NCI-H1436 treated with DMSO at 0.1 percent for 48 hours (cell line): ENCODE measurements around the gene WWC2.
"Not testable (repeated sequence)": the region's sequence is repeated elsewhere in the genome, so short reads cannot be mapped to it uniquely, and the experiment has no call there.

ENCODE experiments used
- DNase-seq: peaks from one replicate; lab custom pipeline; 2025; lab: John Stamatoyannopoulos, UW

WWC2 gene

DNA sequence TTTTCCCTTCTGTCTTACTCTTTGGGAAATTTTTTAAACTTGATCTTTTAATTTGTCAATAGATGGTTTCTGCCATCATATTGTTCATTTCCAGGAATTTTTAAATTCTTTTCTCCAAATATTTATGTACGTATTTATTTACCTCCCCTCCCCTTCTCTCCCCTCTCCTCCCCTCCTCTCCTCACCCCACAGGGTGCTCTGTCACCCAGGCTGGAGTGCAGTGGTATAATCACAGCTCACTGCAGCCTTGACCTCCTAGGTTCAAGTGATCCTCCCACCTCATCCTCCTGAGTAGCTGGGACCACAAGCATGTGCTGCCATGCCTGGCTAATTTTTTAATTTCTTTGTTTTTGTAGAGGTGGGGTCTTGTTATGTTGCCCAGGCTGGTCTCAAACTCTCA is 73.8 kb downstream of the WWC2 start:
- no peak for DNase-seq

GRCh38 chr4:183173580-183174526 is 74.8 kb downstream of the WWC2 start:
- no peak for DNase-seq

GRCh38 chr4:183175631-183176232 is 76.7 kb downstream of the WWC2 start:
- no peak for DNase-seq

DNA sequence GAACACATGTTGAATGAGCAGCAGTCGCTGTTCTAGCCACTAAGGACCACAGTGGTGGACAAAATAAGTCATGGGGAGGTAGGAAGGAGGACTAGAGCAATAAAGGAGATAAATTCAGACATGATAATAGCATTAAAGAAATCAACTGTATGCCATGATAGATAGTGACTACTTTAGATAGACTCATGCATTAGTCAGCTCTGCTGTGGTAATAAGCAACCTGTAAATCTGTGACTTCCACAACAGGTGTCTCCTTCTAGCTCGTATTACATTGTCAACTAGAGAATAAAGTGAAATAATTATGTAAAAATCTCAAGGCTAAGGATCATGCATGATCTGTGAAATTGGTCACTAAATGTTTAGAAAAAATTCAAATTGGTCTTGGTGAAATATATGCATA is 77.9 kb downstream of the WWC2 start:
- DNase-seq, result no peak

DNA sequence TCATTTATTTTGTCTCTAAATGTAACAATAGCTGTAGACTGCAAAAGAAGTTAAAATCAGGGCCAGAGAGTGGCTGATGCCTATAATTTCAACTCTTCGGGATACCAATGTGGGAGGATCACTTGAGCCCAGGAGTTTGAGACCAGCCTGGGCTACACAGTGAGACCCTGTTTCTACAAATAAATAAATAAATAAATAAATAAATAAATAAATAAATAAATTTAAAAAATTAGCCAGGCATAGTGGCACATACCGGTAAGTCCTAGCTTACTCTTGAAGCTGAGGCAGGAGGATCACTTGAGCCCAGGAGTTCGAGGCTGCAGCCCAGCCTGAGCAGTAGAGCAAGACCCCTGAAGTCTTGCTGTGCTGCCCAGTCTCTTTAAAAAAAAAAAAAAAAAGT is 79.1 kb downstream of the WWC2 start:
- no peak for DNase-seq

DNA sequence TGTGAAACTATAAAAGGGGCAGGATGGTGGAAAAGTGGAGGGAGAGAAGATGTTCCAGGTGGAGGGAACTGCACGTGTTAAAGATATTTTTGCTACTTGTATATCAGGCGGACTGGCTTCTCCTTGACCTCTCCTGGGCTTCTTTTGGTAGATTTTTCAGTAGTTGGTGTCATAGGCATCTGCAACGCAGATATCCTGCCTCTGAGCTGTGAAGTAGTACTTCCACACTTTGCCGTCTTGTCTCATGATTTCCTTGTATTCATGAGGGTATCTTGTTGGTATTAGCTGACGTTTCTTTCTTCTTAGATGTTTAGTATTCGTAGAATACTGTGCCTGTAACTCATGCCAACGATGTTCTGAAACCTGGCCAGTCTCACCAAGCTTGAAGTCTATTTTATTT is 81.0 kb downstream of the WWC2 start:
- DNase-seq, result no peak

DNA sequence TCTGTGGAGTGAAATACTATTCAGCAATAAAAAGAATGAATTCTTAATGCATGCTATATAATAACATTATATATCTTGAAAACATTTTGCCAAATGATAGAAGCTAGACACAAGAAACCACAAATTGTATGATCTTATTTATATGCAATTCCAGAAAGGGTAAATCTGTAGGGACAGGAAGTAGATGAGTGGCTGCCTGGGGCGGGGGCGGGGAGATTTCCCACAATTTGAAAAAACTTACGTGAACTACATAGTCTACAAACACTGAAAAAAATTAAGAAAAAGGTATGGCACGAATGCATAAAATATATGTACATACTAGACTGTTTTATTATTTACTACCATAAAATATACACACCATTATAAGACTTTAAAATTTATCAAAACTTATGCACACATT is 81.6 kb downstream of the WWC2 start:
- DNase-seq, result no peak

- DNase-seq, result no peak
Observed at GRCh38 chr4:183181081-183181480, 82.0 kb downstream of the WWC2 start.

DNA sequence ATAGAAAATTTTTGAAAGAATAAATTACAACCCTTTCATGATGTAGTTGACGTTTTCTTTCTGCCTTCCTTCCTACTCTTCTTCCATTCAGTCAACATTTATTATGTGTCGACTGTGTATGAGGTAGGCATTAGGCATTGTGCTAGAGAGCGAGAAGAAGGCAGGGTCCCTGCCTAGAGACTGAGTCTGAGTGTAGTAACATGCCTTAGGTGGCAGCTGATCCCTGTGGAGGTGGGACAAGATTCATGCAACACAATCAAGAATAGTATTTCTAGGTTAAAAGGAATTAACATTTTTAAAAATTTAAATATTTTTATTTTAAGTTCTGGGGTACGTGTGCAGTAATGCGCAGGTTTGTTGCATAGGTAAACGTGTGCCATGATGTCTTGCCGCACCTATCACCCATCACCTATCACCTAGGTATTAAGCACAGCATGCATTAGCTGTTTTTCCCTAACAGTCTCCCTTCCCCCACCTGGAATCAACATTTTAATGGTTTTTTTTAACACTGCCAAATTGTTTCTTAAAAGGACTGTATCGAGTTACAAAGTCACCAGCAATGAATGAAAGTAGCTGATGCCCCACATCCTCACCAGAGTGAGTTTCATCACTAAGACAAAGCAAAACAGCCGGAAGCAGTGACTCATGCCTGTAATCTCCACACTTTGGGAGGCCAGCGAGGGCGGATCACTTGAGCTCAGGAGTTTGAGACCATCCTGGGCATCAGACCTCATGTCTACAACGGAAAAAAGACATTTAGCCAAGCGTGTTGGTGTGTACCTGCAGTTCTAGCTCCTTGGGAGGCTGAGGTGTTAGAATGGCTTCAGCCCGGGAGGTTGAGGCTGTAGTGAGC is 84.0 kb downstream of the WWC2 start:
- peak; percentile 1 for DNase-seq

DNA sequence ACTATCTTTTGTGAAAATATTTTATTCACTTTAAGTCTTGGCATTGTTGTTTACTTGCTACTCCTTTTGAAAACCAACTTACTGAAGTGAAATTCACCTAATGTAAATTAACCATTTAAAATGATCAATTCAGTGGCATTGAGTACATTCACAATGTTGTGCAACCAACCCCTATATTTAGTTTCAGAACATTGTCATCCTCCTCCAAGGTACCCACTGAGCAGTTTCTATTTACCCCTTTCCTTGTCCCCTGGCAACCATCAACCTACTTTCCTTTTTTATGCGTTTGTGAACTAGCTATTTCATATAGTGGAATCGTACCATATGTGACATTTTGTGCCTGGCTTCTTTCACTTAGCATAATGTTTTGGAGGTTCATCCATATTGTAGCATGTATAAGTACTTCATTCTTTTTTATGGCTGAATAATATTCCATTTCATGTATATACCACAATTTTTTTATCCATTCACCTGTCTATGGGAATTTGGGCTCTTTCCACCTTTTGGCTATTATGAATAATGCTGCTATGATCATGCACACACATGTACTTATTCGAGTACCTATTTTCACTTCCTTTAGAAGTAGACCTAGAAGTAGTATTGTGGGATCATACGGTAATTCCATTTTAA is 85.0 kb downstream of the WWC2 start:
- no peak for DNase-seq

DNA sequence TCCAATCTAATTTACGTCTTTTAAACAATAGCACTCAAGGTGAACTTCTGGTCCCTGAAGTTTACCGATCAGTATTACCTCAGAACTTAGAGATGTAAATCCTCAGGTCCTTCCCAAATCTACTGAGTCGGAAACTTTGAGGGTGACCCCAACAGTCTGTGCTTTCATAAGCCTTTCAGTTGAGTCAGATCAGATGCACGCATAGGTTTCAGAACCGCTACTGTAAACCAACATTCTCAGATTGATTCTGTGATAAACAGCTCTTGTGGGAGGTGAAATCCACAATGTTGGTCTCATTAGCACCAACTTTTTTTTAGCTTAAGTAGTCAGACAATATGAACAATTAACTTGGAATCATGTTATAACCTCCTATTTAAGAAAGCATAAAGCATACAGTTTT is 86.0 kb downstream of the WWC2 start:
- DNase-seq, result no peak

DNA sequence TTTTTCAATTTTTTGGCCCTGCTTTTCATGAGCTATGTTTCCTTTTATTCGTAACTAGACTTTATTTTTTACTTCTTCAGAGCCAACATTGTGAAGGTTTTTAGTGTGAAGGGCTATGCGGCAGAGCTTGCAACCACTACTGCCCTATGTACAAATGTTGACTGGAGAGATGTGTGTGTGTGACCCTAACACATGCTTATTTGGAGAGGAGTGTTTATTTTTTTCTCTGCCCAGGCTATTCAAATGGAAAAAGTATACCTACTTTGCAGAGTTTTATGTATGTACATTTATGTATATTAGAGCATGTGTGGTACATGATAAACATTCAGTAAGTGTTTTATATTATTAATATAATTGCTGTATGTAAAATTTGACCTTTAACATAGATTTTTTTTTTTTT is 86.5 kb downstream of the WWC2 start:
- DNase-seq, result no peak

DNA sequence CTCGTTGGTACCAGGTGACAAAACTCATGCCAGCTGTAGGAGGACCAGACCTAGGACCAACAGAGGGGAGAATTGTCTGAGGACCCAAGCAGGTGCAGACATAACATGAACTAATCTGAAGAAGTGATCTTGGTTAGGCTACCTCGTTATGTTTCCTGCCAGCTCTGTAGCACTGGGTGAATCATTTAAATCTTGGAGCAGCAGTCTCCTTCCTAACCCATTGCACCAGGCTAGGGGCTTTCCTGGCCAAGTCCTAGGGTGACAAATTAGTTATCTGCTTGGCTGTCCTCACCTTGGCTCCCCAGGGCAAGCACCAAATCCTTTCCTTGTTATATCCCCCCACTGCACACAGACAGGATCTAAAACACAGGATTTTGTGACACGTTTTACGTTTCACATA is 87.8 kb downstream of the WWC2 start:
- no peak for DNase-seq

DNA sequence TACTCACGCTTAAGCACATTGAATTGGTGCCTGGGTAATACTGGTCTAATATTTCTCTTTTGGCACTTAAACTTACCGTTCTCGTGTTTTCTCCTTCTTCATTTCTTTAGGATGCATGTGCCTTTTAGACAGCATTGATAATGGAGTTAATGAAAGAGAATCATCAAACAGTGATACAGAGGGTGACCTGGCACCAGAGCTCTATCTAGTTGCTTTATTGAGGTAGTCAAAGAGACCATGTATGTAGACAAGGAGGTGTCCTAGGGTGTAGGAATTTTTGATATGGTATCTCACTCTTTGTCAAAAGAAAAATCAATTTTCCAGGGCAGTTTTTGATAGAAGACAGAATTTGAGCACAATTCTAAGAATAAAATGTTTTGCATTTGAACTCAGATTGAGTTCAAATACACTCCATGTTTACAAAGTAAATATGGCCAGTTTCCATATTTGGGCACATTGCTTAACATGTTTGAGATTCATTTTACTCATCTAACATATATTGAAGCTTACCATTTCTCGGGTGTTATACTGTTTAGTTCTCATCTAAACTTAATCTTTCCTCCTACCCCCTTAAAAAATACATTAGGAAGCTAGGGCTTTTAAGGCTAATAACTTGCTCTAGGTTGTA is 92.0 kb downstream of the WWC2 start:
- no peak for DNase-seq

DNA sequence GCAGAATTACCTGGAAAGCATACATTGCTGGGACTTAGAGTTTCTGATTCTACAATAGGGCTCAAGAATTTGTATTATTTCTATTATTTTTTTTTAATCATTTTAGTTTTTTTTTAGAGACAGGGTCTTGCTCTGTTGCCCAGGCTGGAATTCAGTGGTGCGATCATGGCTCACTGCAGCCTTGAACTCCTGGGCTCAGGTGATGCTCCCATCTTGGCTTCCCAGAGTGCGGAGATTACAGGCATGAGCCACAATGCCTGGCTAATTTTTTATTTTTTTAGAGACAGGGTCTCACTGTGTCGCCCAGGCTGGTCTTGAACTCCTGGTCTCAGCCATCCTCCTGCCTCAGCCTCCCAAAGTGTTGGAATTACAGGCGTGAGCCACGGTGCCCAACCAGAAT is 92.6 kb downstream of the WWC2 start:
- no peak for DNase-seq

DNA sequence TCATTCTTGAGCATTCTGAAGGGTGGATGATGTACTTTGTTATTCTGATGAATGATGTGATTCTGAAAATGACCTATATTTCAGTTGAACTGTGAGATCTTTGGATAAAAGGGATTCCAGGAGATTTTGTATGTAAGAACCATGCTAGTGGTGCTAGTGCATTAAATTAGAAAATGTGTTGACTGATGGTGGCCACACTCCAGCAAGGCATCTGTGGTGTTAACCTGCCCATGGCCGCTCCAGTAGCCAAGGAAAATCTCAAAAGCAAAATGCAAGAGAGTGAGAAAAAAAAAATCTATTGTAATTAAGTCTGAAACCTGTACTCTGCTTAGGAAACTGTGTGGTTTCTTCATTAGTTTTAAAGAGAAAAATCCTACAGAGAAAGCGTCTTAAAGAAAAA is 93.5 kb downstream of the WWC2 start:
- DNase-seq, result no peak

- not testable (repeated sequence) for DNase-seq
Observed at GRCh38 chr4:183193730-183194338, 94.8 kb downstream of the WWC2 start.

- DNase-seq, result no peak
Observed at GRCh38 chr4:183195534-183195933, 96.5 kb downstream of the WWC2 start.

DNA sequence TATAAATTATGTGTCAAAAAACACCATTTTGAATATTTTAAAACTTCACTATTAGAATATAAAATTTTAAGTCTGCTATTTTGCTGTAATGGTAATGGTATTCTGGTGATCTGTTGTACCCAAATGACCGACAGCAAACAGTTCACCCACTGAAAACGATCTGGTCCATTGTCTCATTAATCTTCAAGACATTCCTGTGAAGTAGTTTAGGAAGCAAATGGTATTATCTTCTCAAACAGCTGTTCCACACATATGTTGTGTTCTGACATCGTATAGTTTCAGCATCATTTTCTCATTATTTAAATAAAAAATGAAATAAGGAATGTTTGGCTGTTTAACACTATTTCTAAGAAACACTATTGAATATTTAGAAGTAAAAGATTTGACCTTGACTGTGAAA is 98.1 kb downstream of the WWC2 start:
- DNase-seq, result no peak

DNA sequence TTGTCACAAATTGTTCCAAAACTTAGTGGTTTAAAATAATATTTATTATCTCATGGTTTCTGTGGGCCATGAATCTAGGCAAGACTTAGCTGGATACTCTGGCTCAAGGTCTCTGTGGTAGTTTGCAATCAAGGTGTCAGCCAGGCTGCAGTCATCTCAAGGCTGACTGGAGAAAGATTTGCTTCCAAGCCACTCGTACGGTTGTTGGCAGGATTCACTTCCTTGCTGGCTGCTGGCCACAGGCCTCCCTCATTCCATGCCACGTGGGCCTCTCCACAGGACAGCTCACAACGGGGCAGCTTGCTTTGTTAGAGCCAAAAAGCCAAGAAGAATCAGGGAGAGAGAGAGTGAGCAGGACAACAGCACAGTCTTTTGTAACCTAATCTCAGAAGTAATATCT is 101.4 kb downstream of the WWC2 start:
- no peak for DNase-seq

DNA sequence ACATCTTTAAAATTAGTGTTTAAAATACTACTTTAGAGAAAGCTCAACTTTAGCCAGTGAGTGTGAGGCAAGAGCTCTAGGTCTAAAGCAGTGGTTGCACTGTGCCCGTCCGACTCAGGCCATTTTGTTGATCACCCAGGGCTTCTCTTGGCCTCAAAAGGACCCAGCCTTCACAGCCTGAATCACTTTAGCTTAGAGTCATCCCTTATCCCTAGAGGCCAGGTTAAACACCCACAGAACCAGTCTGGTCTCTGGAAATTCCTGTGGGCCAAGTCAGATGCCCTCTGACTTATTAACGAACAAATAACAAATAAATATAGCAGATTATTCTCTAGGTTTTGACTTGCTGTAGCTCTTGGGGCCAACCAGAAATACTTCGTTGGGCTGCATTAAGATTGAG is 102.3 kb downstream of the WWC2 start:
- DNase-seq, result no peak
